HG03039 (cell line): ENCODE results near the gene PRAC1.

Experiments
- ATAC-seq: cut with Tn5 transposase; IDR thresholded peaks from one replicate; pipeline ENCODE4 v1.9.1; 2021; ENCODE audit warnings: mild to moderate bottlenecking, moderate library complexity; ENCODE audit not compliant: unreplicated experiment

The PRAC1 gene

GRCh38 chr17:48715496-48716399 lies 6.6 kb downstream of the PRAC1 start:
- no peak for ATAC-seq

- no peak for ATAC-seq
These were observed 11.2 kb downstream of the PRAC1 start for GRCh38 chr17:48711128-48711527.

GRCh38 chr17:48704361-48705248 lies 17.7 kb downstream of the PRAC1 start:
- no peak for ATAC-seq

GRCh38 chr17:48701864-48702532 lies 20.3 kb downstream of the PRAC1 start:
- no peak for ATAC-seq

- ATAC-seq, result no peak
These were observed 29.1 kb downstream of the PRAC1 start for GRCh38 chr17:48693178-48693577.

GRCh38 chr17:48692049-48692448 lies 30.3 kb downstream of the PRAC1 start:
- no peak for ATAC-seq

GRCh38 chr17:48690655-48691054 lies 31.7 kb downstream of the PRAC1 start:
- ATAC-seq, result no peak

GRCh38 chr17:48681609-48682008 lies 40.7 kb downstream of the PRAC1 start:
- no peak for ATAC-seq

- ATAC-seq, result no peak
These were observed 42.8 kb downstream of the PRAC1 start for GRCh38 chr17:48679385-48680096.

- ATAC-seq, result no peak
These were observed 44.0 kb downstream of the PRAC1 start for GRCh38 chr17:48678141-48678971.

- ATAC-seq, result no peak
These were observed 45.3 kb downstream of the PRAC1 start for GRCh38 chr17:48676963-48677558.

GRCh38 chr17:48672340-48672739 lies 50.0 kb downstream of the PRAC1 start:
- no peak for ATAC-seq
